Right kidney (tissue), 1 donor: ENCODE data around the gene IL23A.
"Not testable (repeated sequence)": the region's sequence is repeated elsewhere in the genome, so short reads cannot be mapped to it uniquely, and the experiment has no call there.

ENCODE experiments used
- DNase-seq: peaks from one replicate; pipeline ENCODE4 v3.0.0-alpha.2; 2016

Gene IL23A

DNA sequence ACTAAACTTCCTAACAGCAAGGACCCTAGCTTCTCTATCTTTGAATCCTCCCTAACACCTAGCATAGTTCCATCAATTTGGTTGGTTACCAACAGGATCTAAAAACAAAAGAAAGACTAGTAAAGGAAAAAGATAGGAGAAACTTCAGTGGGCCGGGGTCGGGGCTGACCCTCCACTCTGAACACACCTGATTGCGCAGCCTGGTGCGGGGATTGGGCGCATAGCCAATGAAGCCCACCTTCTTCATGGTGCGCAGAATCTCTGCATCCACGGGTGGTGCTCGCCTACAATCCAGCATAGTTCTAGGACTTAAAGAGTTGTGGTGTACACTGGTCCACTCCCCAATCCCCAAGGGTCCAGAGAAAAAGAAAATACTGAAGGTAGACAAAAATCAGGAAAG is 12.6 kb upstream of the IL23A start:
- no peak for DNase-seq

DNA sequence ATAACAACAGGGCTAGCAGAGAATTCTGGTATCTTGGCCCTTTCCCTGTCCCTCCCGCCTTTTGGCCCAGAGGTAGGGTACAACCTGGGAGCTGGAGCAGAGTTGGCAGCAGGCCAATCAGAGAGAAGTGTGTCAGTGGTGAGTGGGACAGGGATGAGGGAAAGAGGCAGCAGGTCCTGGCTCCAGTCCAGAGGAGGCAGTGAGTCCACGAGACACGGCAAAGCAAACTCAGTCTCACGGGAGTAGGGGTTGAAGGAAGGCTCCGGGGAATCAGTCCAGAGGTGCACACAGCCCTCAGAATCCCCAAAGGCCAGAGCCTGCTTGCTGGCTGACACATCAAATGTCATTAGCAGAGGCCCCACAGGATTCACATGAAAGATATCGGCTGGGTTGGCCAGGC is 12.2 kb upstream of the IL23A start:
- no peak for DNase-seq

GRCh38 chr12:56330936-56331490 is 7.7 kb upstream of the IL23A start:
- DNase-seq: no peak

DNA sequence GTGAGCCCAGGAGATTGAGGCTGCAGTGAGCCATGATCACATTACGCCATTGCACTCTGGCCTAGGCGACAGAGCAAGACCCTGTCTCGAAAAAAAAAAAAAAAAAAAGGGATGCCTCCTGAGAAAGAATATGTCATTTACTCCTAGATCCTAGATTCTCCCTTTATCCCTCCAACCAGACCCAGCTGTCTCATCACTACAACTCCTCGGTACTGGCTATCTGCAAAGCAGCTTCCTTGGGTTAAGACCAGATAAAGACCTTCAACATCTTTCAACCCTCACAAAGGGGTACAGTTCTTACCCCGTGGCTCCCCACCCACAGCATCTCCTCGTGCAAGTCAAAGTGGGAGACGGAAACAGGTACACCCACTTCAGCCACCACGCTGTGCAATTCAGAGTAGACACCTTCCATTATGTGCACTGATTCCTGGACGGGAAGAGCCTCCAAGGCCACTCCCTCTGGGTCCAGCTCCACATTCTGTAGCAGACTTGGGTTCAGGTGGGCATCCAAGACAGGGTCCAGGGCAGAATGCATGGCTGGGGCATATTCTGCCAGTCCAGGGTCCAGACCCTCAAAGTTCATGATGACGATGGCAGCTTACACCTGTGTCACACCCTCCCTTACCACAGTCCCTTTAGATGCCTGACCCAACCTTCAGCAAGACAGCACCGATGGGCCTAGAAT is 6.0 kb upstream of the IL23A start:
- peak; percentile 18 for DNase-seq

DNA sequence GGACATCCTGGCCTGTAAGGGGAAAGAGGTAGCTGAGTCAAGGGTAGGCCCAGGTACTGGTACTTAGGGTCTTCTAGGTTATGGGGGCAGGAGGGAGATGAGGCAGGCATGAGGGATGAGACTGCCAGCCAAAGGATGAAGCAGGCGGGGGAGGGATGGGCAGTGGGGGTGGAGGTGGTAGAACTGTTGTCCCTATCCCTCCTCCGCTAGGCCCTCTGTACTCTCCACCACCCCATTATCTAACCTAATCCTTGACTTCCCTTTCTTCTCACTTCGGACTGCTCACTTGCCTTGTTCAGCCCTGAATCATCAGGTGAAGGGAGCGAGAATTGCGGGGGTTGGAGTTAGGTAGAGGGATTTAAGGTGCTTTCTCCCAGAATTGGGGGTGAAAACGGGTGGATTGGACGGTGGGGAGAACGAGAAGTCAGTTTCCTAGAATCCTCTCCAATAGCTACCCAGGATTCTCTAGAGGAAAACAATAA is 5.4 kb upstream of the IL23A start:
- no peak for DNase-seq

- peak; percentile 95 for DNase-seq
Measured at GRCh38 chr12:56333679-56334489, 4.8 kb upstream of the IL23A start, which contains the start of gene PAN2. TSS of gene PAN2 (minus strand) at chr12:56334000. CDS start at chr12:56333094, 906 bp downstream.

- DNase-seq: no peak
Measured at GRCh38 chr12:56334490-56334793, 4.2 kb upstream of the IL23A start.

- DNase-seq: not testable (repeated sequence)
Measured at GRCh38 chr12:56335527-56335926, 3.2 kb upstream of the IL23A start.

- DNase-seq: no peak
Measured at GRCh38 chr12:56336361-56337167, 2.1 kb upstream of the IL23A start.

DNA sequence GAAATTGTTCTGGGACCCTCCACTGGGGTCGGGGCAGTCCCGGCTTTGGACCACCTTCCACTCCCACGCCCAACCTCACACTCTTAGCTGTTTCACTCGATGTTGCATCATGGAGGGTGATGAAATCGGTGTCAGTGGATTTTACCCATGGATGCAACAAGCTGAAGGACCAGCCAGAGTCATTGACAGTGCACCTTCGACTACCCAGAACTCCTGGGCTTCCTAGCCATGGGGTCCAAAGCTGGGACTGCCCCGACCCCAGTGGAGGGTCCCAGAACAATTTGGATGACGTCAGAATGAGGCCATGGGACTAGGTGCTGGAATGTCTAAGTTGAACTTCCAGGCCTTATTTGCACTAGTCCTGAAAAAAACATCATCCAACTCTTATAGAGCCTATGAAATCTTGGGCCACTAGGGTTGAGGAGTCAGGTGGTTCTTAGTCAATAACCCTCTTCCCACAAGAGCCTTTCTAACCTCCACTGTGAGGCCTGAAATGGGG is 882 bp upstream of the IL23A start:
- no peak for DNase-seq

DNA sequence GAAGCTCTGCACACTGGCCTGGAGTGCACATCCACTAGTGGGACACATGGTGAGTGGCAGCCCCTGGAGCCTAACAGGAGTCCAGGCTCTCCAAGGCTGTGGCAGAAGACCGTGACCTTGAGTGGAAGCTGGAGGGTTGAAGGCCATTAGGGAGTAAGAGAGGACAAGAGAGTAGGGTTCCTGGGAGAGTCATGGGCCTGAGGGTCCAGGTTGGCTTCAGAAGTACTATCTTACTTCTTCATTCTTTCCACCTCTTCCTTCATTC is 406 bp downstream of the IL23A start:
- no peak for DNase-seq

DNA sequence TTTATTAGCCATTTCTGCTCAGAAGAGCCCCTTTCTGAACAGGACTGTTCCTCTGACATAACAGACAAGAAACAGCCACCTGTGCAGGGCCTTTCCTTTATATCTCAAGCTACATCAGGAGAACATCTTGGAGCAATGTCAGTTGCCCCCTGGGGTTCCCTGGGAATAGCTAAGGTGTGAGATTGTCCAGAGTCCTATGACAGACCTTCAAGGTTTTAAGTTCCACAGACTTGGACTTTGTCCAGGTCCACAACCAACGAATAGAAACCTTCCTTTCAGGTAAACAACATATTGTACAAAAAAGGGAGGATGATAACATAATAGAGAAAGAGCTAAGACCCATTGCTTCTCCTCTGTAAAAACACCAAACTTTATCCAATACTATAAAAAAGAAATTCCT is 2.9 kb downstream of the IL23A start:
- DNase-seq: no peak

GRCh38 chr12:56342290-56342689 is 3.6 kb downstream of the IL23A start:
- not testable (repeated sequence) for DNase-seq

- DNase-seq: no peak
Measured at GRCh38 chr12:56346675-56347074, 8.0 kb downstream of the IL23A start.

GRCh38 chr12:56347255-56347654 is 8.6 kb downstream of the IL23A start:
- DNase-seq: not testable (repeated sequence)

- DNase-seq: no peak
Measured at GRCh38 chr12:56348776-56349175, 10.1 kb downstream of the IL23A start.

DNA sequence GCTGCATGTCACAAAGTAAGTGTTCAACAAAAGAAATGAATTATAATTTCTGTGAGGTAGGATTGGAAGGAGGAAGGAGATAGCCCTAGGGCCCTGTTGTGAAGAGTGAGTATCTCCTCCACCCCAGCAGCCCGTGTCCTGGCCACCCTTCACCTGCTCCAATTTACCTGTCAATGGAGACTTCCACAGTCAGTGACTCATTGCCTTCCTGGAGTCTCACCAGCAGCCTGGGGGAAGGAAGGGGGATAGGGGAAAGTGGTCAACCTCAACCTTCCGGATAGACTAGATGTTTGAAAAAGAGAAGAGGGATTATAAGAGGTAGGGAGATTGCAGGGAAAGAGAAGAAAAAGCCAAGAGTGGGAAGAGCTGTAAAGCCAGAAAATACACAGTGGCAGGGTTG is 12.0 kb downstream of the IL23A start:
- DNase-seq: no peak

DNA sequence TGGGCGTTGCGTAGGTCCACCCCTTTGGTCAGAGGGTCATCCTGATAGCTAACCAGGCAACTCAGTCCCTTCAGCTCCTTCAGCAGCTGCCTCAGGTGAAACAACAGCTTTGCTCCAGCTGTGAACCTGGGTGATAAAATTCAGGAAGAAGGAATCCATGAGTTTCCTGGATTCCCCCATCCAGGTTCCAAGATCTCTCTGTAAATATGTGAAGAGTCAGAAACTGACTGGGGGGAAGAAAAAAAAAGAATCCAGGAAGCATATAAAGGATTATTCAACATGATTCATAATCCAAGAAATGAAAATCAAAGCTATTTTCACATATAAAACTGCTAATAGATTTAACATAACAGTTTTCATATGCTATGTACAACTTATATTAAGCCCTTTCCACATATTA is 12.6 kb downstream of the IL23A start:
- DNase-seq: no peak

DNA sequence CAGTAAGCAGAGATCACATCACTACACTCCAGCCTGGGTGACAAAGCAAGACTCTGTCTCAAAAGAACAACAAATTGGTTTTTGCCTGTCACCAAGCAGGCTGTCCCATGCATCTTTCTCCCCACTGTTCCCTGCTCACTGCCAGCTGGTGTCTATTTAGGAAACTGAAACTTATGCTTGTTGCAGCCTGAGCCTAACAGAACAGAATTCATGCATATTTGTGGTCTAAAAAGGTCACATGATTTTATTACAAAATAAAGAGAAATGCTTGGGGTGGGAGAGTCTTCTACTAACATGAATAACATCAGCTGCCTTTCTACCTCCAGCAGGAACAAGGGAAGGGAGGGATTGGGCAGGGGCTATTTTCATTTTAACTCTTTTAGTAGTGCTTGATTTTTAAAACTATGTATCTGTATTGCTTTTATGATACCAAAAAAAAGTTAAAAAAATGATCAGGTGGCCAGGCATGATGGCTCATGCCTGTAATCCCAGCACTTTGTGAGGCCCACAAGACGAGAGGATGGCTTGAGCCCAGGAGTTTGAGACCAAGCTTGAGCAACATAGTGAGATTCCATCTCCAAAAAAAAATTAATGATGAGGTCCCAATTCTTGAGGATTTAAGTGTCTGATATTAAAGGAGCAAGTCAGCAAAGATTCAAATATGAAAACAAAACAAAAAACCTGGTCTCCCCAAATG is 20.3 kb downstream of the IL23A start:
- DNase-seq: peak; percentile 23

- peak; percentile 87 for DNase-seq
Measured at GRCh38 chr12:56359851-56360767, 21.4 kb downstream of the IL23A start, which contains the start of gene STAT2. TSS of gene STAT2 (minus strand) at chr12:56360107. CDS start at chr12:56356571, 3,536 bp downstream.
